H1 (cell line): Measurements from ENCODE around the gene SGSM1. TPM values are rescaled to one million over a fixed set of nuclear protein-coding genes. Genes with fewer than 3 reads are reported as not detected.

Experiments used
- CTCF ChIA-PET: fragments of 300-600 bp; sonication (Branson Sonifier 250); formaldehyde crosslinking; loops from one replicate; lab custom pipeline; 2021; ENCODE audit not compliant: partially characterized antibody; lab: Charles Lee
- POLR2A ChIA-PET: fragments of 300-600 bp; sonication (Branson Sonifier 250); formaldehyde crosslinking; loops from one replicate; lab custom pipeline; 2021; ENCODE audit warnings: inconsistent platforms; ENCODE audit not compliant: partially characterized antibody; lab: Charles Lee
- DNase-seq, 2 experiments: peaks; one replicate each; pipeline versions ENCODE4 v3.0.0 to v3.0.0-alpha.2; 2010 to 2022; ENCODE audit warnings: low spot score in 2 of 2, low read depth in 1 of 2, mixed read lengths in 1 of 2
- FAIRE-seq: peaks from 2 replicates; lab custom pipeline; 2011; peaks lifted over from hg19 to GRCh38; lab: Jason Lieb, UNC
- H2AFZ ChIP-seq: 2 replicates; pipeline ENCODE4 v1.8.1; 2012; ENCODE audit warnings: low read length, inconsistent platforms
- H2AK5ac ChIP-seq: 2 replicates; pipeline ENCODE4 v1.6.1; 2013; ENCODE audit warnings: low read depth, low read length
- H2BK120ac ChIP-seq: replicated peaks from 2 replicates; pipeline ENCODE3; 2013; ENCODE audit warnings: low read depth, low read length, inconsistent platforms
- H2BK12ac ChIP-seq: 2 replicates; pipeline ENCODE4 v1.6.1; 2013; ENCODE audit warnings: low read depth, low read length
- H2BK15ac ChIP-seq: 2 replicates; pipeline ENCODE4 v1.6.1; 2013; ENCODE audit warnings: low read length
- H2BK20ac ChIP-seq: 2 replicates; pipeline ENCODE4 v1.6.1; 2013; ENCODE audit warnings: low read length
- H2BK5ac ChIP-seq: 2 replicates; pipeline ENCODE4 v1.6.1; 2013; ENCODE audit warnings: low read depth, low read length
- H3K14ac ChIP-seq: 2 replicates; pipeline ENCODE4 v1.6.1; 2013; ENCODE audit warnings: inconsistent platforms; ENCODE audit not compliant: insufficient read length
- H3K18ac ChIP-seq: 2 replicates; pipeline ENCODE4 v1.6.1; 2013; ENCODE audit warnings: low read length; ENCODE audit errors: extremely low read depth
- H3K23ac ChIP-seq: 2 replicates; pipeline ENCODE4 v1.6.1; 2013; ENCODE audit warnings: inconsistent platforms; ENCODE audit not compliant: insufficient read length
- H3K23me2 ChIP-seq: 2 replicates; pipeline ENCODE4 v1.6.1; 2013; ENCODE audit warnings: low read depth, low read length
- H3K27ac ChIP-seq: 2 replicates; pipeline ENCODE4 v1.6.1; 2011; ENCODE audit warnings: low read depth, low read length, inconsistent platforms
- H3K27me3 ChIP-seq, 4 experiments: replicated peaks in 1 of 4; 1 replicate in 1 of 4; 2 replicates in 3 of 4; pipeline versions ENCODE4 v1.6.1 to v1.8.1; 2011 to 2013; ENCODE audit warnings: low read length in 3 of 4, mild to moderate bottlenecking in 3 of 4, inconsistent platforms in 2 of 4, mixed read lengths in 2 of 4, moderate library complexity in 1 of 4; ENCODE audit not compliant: control insufficient read depth in 3 of 4, insufficient read depth in 3 of 4; ENCODE audit errors: extremely low read depth in 1 of 4
- H3K36me3 ChIP-seq, 4 experiments: 2 replicates each; pipeline versions ENCODE4 v1.6.1 to v1.8.1; 2011 to 2013; ENCODE audit warnings: mild to moderate bottlenecking in 4 of 4, low read length in 3 of 4, moderate library complexity in 2 of 4, control low read depth in 1 of 4, inconsistent platforms in 1 of 4; ENCODE audit not compliant: insufficient read depth in 4 of 4, control insufficient read depth in 2 of 4
- H3K4ac ChIP-seq: replicated peaks from 2 replicates; pipeline ENCODE3; 2013; ENCODE audit warnings: low read length, low read depth, mixed read lengths, inconsistent platforms; ENCODE audit not compliant: insufficient read length
- H3K4me1 ChIP-seq, 4 experiments: replicated peaks in 1 of 4; 1 replicate in 1 of 4; 2 replicates in 3 of 4; pipeline versions ENCODE4 v1.6.1 to v1.8.1; 2011 to 2013; ENCODE audit warnings: low read length in 3 of 4, inconsistent platforms in 2 of 4, mixed read lengths in 1 of 4; ENCODE audit not compliant: insufficient read depth in 4 of 4, control insufficient read depth in 3 of 4
- H3K4me2 ChIP-seq, 2 experiments: 2 replicates each; pipeline versions ENCODE4 v1.6.1 to v1.8.1; 2011 to 2013; ENCODE audit warnings: low read depth in 2 of 2, low read length in 2 of 2, control low read depth in 1 of 2, inconsistent platforms in 1 of 2, mild to moderate bottlenecking in 1 of 2; ENCODE audit not compliant: insufficient read depth in 1 of 2
- H3K4me3 ChIP-seq, 4 experiments: fragments of 200-600, 300-600 bp in 1 of 4; sonication (generic), shearing (Covaris generic), sonication (Bioruptor Twin) in 1 of 4; 2 replicates each; pipeline versions ENCODE4 v1.5.1 to v1.8.1; 2011 to 2016; ENCODE audit warnings: low read length in 4 of 4, low read depth in 3 of 4, control low read depth in 2 of 4, inconsistent platforms in 2 of 4, mild to moderate bottlenecking in 2 of 4, mixed read lengths in 1 of 4, moderate library complexity in 1 of 4; ENCODE audit not compliant: insufficient read depth in 2 of 4; ENCODE audit errors: extremely low read depth in 1 of 4
- H3K56ac ChIP-seq: replicated peaks from 2 replicates; pipeline ENCODE3; 2013; ENCODE audit warnings: low read depth, mild to moderate bottlenecking, mixed read lengths, low read length, inconsistent platforms; ENCODE audit not compliant: insufficient read length
- H3K79me1 ChIP-seq: 2 replicates; pipeline ENCODE4 v1.6.1; 2013; ENCODE audit warnings: low read depth, low read length, control low read depth
- H3K79me2 ChIP-seq, 2 experiments: 2 replicates each; pipeline versions ENCODE4 v1.6.1 to v1.8.1; 2012 to 2013; ENCODE audit warnings: low read length in 2 of 2, mild to moderate bottlenecking in 2 of 2, inconsistent platforms in 1 of 2; ENCODE audit not compliant: insufficient read depth in 2 of 2, control insufficient read depth in 1 of 2
- H3K9ac ChIP-seq, 4 experiments: replicated peaks in 1 of 4; 1 replicate in 1 of 4; 2 replicates in 3 of 4; pipeline versions ENCODE4 v1.6.1 to v1.8.1; 2011 to 2013; ENCODE audit warnings: low read depth in 3 of 4, low read length in 3 of 4, control low read depth in 2 of 4, mild to moderate bottlenecking in 2 of 4, moderate library complexity in 2 of 4, inconsistent platforms in 1 of 4; ENCODE audit errors: extremely low read depth in 1 of 4
- H3K9me3 ChIP-seq, 2 experiments: 2 replicates each; pipeline versions ENCODE4 v1.6.1 to v1.8.1; 2012 to 2013; ENCODE audit warnings: mild to moderate bottlenecking in 2 of 2, moderate library complexity in 2 of 2, control low read depth in 1 of 2, inconsistent platforms in 1 of 2, low read depth in 1 of 2, low read length in 1 of 2, mixed read lengths in 1 of 2; ENCODE audit not compliant: insufficient read depth in 2 of 2
- H4K20me1 ChIP-seq, 2 experiments: replicated peaks in 1 of 2; 2 replicates each; pipeline versions ENCODE3 to v1.8.1; 2011 to 2013; ENCODE audit warnings: inconsistent platforms in 2 of 2, low read length in 2 of 2, mild to moderate bottlenecking in 1 of 2; ENCODE audit not compliant: insufficient read depth in 2 of 2, control insufficient read depth in 1 of 2
- H4K5ac ChIP-seq: 2 replicates; pipeline ENCODE4 v1.6.1; 2013; ENCODE audit warnings: low read length, low read depth, mixed read lengths, inconsistent platforms; ENCODE audit not compliant: insufficient read length
- H4K8ac ChIP-seq: 2 replicates; pipeline ENCODE4 v1.8.0; 2013; ENCODE audit warnings: mild to moderate bottlenecking, moderate library complexity, low read length, inconsistent platforms; ENCODE audit not compliant: insufficient read depth; ENCODE audit errors: extremely low read depth
- H4K91ac ChIP-seq: replicated peaks from 2 replicates; pipeline ENCODE3; 2013; ENCODE audit warnings: low read length, mixed read lengths, inconsistent platforms; ENCODE audit not compliant: insufficient read length
- ATF2 ChIP-seq: IDR thresholded peaks from 2 replicates; pipeline ENCODE4 v1.6.1; 2012; ENCODE audit warnings: low read length, inconsistent platforms
- ATF3 ChIP-seq: IDR thresholded peaks from 2 replicates; pipeline ENCODE4 v1.6.1; 2011; ENCODE audit warnings: low read depth, mild to moderate bottlenecking, low read length; ENCODE audit not compliant: insufficient read depth
- HDAC2 ChIP-seq, 2 experiments: fragments of 300-600 bp in 1 of 2; sonication (generic) in 1 of 2; IDR thresholded peaks; 2 replicates each; pipeline ENCODE4 v1.6.1; 2011 to 2012; ENCODE audit warnings: low read depth in 2 of 2, low read length in 2 of 2, mild to moderate bottlenecking in 2 of 2, moderate library complexity in 2 of 2, borderline replicate concordance in 1 of 2, inconsistent platforms in 1 of 2
- HDAC6 ChIP-seq: IDR thresholded peaks from one replicate; pipeline ENCODE4 v1.7.1; 2012; ENCODE audit warnings: low read depth, mild to moderate bottlenecking, inconsistent platforms, low read length, moderate library complexity
- NANOG ChIP-seq: IDR thresholded peaks from 2 replicates; pipeline ENCODE4 v1.6.1; 2011; ENCODE audit warnings: low read length, low read depth, mild to moderate bottlenecking, inconsistent platforms; ENCODE audit not compliant: insufficient read depth, poor library complexity, severe bottlenecking
- POLR2A ChIP-seq, 2 experiments: IDR thresholded peaks; 1 replicate in 1 of 2; 2 replicates in 1 of 2; pipeline ENCODE4 v1.6.1; 2011; ENCODE audit warnings: low read depth in 2 of 2, low read length in 2 of 2, mild to moderate bottlenecking in 2 of 2; ENCODE audit errors: control extremely low read depth in 1 of 2
- POLR2AphosphoS5 ChIP-seq: IDR thresholded peaks from 2 replicates; pipeline ENCODE4 v1.6.1; 2011; ENCODE audit warnings: low read depth, low read length
- RBBP5 ChIP-seq: IDR thresholded peaks from 2 replicates; pipeline ENCODE4 v1.7.1; 2012; ENCODE audit warnings: low read depth, mild to moderate bottlenecking, inconsistent platforms, low read length, moderate library complexity, borderline replicate concordance
- RFX5 ChIP-seq: IDR thresholded peaks from 2 replicates; pipeline ENCODE4 v1.6.1; 2011; ENCODE audit warnings: low read depth, low read length, improper control_type of control experiment, borderline replicate concordance
- SP2 ChIP-seq: IDR thresholded peaks from 2 replicates; pipeline ENCODE4 v1.6.1; 2012; ENCODE audit warnings: mild to moderate bottlenecking, low read length, inconsistent platforms
- SP4 ChIP-seq: IDR thresholded peaks from 2 replicates; pipeline ENCODE4 v1.6.1; 2012; ENCODE audit warnings: low read length, inconsistent platforms
- WGBS, 2 experiments: shearing (Covaris generic) in 1 of 2; methylation state at CpG; one replicate each; pipeline versions ENCODE4 v1.1.6 to v1.1.7; 2013 to 2015; ENCODE audit warnings: low lambda C conversion rate in 2 of 2, mixed read lengths in 2 of 2, inconsistent platforms in 1 of 2, low coverage in 1 of 2, missing lambda C conversion rate in 1 of 2; ENCODE audit not compliant: insufficient replicate concordance in 2 of 2, insufficient coverage in 1 of 2, insufficient read length in 1 of 2; ENCODE audit errors: extremely low coverage in 1 of 2, missing lambda C conversion rate in 1 of 2; 5-methylcytosine and 5-hydroxymethylcytosine counted together
- polyA plus RNA-seq, 7 experiments: library from polyadenylated mRNA; depleted of rRNA in 3 of 7; stranded (reverse) in 5 of 7; unstranded in 2 of 7; fragments of >200 nt in 5 of 7; fragments of 200-250 nt in 2 of 7; gene quantifications; 1 replicate in 5 of 7; 2 replicates in 1 of 7; 4 replicates in 1 of 7; pipeline versions ENCODE4 v1.2.1 to v1.2.3, GENCODE V29; 2011 to 2013; ENCODE audit warnings: missing spikeins in 2 of 7, mixed read lengths in 2 of 7
- total RNA-seq: library from RNA; stranded (reverse); fragmentation: NEBNext Ultra II Directional; extraction: Animal tissue kit (Norgen Biotek cat#: 25700); gene quantifications from 2 replicates; pipeline ENCODE4 v1.2.1, GENCODE V29; 2021

Gene SGSM1
- total and polyA plus RNA-seq, 2 of the 8 experiments (the other 6 are each of a cell fraction or from before 2014, with no cell fraction given): 2.8 to 5.2 TPM

DNA sequence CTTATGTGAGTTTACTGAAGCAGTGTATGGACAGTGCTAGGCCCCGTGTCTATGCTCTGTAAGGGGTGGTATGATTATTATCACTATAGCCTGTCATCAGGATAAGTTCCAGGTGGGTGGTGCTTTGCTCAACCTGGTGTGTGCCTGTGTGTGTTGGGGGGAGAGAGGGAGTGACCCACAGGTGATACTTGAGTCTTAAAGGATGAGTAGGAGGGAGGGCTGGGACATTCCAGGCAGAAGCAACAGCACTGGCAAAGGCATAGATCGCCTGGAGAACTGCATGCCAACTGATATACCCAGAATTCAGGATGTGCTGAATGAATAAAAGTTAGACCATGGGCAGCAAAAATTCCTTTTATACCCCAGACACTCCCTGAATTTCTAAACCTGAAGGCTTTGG lies 151.0 kb downstream of the SGSM1 start:
- H2AK5ac ChIP-seq: no peak overlapping the region
- no peak overlapping the region for H3K56ac ChIP-seq
- no peak overlapping the region for H3K23ac ChIP-seq
- H3K4me1 ChIP-seq: peaks cover 0 to 11% (median 6%) of the 10 kb centered on the region in 4 experiments; a peak in 5 of 7 replicates
- H2BK120ac ChIP-seq: no peak overlapping the region
- no peak overlapping the region; the same call in 1 of the 2 replicates for H2BK5ac ChIP-seq
- no peaks in the 10 kb centered on the region for H3K9me3 ChIP-seq
- H4K91ac ChIP-seq: no peak overlapping the region
- H3K79me1 ChIP-seq: peaks cover 17% of the 10 kb centered on the region
- H3K4ac ChIP-seq: no peak overlapping the region
- H3K14ac ChIP-seq: no peak overlapping the region
- H3K36me3 ChIP-seq: no peaks in the 10 kb centered on the region
- DNase-seq (no peak), FAIRE-seq (no peak)
- WGBS, 2 experiments: 91% methylated on average over 2 of the region's 2 CpGs; no CpG with 5 or more reads in 1 of the 2 experiments
- no peak overlapping the region for H3K9ac ChIP-seq
- CTCF ChIA-PET: no interaction called here
- no peak overlapping the region for H4K8ac ChIP-seq
- POLR2A ChIA-PET: interaction anchor here (0.9 kb wide), 1 partner anchor 9 kb away, joined by 5 read pairs; no protein-coding TSS in a partner anchor
- no peak overlapping the region for H3K27ac ChIP-seq
- no peak overlapping the region for H2AFZ ChIP-seq
- no peak overlapping the region for H4K5ac ChIP-seq
- no peak overlapping the region for H2BK12ac ChIP-seq
- no peak overlapping the region for H3K4me3 ChIP-seq
- no peak overlapping the region for H2BK20ac ChIP-seq
- peaks cover 0 to 4% of the 10 kb centered on the region in 2 experiments for H4K20me1 ChIP-seq
- peaks cover 0 to 3% (median 1%) of the 10 kb centered on the region in 4 experiments; a peak in 2 of 7 replicates for H3K27me3 ChIP-seq
- no peak overlapping the region for H2BK15ac ChIP-seq
- H3K23me2 ChIP-seq: peaks cover 13% of the 10 kb centered on the region
- H3K79me2 ChIP-seq: peaks cover 0 to 46% of the 10 kb centered on the region in 2 experiments; a peak in 2 of 4 replicates
- no peak overlapping the region for H3K4me2 ChIP-seq
- H3K18ac ChIP-seq: no peak overlapping the region
- no peak for TF ChIP-seq RFX5
- no peak for TF ChIP-seq RBBP5
- TF ChIP-seq POLR2AphosphoS5: no peak
- no peak for TF ChIP-seq SP2
- no peak for TF ChIP-seq ATF2
- no peak for TF ChIP-seq HDAC6
- TF ChIP-seq SP4: no peak
- TF ChIP-seq POLR2A (IDR thresholded peaks at IDR 0.05; ENCODE audit: control extremely low read depth in 1 of 2, low read depth in 2 of 2, low read length in 2 of 2): no peak
- no peak for TF ChIP-seq ATF3
- TF ChIP-seq HDAC2 (IDR thresholded peaks at IDR 0.05; ENCODE audit: borderline replicate concordance in 1 of 2, low read depth in 2 of 2, low read length in 2 of 2): no peak
- no peak for TF ChIP-seq NANOG
